ENCODE measurements around the gene SHROOM1.

SHROOM1 gene

DNA sequence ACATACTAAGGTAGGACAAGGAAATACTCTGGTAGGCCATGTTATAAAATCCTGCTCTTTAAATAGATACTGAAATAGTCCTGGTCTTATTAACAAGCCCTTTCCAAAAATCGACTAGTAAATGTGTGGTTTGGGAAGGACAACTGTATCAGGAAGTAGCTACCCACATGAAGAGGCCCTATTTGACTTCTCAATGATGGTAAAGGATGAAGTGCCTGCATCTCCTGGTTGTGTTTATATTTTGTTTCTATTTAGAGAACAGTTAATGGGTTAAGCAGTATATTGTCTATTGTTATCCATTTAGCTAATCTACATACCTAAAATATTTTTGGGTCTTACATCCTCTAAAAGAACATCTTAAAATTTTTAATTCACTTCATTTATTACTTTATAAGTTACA lies 23.3 kb upstream of the SHROOM1 start:
- no peak for DNase-seq (ENCODE audit: low spot score)

DNA sequence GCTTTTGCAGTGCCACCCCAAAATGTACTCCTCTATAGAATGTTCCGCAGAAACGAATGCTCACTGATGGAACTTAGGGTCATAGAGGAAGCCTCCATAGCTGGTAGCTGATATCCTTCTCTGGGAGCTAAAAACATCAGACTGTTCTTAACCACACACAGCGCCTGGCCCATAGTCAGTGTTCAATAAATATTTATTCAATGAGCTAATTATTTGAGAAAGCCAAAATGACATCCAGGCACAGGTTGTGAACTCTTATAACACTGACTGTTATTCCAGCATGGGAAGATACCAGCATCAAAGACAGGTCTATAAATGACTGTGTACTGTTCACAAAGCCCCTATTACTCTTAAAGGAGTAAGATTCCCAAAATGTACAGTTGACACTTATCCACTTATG lies 22.9 kb upstream of the SHROOM1 start:
- DNase-seq (ENCODE audit: low spot score): no peak

DNA sequence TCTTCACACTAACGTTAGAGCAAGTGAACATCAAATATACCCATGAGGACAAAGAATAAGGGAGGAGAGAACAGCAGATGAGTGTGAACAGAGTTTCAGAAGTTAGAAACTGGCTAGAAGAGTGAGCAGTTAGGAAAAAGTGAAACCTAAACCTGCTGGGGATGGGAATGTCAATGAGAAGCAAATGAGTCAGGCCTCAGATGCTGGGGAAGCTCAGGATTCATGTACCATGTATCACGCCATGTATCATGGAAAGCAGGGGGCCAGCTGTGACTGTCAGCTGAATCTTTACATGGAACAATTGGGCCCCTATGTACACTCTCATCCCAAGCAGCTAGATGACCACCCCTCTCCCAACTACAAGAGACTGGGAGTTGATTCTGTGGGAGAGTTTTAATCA lies 19.6 kb upstream of the SHROOM1 start:
- no peak for DNase-seq (ENCODE audit: low spot score)

DNA sequence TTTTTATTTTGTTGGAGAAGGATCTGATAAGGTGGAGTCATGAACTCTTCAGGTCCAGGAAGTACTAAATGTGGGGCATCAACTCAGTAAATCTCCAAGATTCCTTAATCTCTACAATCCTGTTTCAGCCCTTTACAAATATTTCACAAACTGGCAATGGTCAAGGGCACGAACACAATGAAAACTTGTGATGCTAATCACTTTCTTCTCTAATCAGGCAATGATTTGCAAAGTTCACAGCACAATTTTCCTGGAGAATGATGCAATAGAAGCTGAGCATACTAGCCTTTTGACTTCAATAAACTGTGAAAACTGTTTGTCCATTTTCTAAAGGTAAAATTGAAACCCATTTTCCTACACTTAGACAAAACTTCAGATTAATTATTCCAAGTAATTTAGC lies 18.9 kb upstream of the SHROOM1 start:
- DNase-seq (ENCODE audit: low spot score): no peak

DNA sequence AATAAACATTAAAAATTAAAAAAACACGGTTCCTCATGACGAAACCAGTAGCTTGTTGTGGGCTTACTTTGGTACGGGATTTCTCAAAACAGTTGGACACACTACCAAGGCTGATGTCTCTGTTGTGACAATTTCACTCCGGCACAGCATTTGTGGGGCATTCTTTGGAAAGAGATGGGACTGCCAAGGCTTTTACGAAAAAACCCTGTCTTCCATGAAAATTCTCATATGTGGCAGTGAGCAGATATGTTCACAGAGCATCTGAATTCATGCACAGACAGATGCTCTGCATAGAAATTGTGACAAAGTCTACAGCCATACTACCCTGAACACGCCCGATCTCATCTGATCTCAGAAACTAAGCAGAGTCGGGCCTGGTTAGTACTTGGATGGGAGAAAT lies 17.8 kb upstream of the SHROOM1 start:
- no peak for DNase-seq (ENCODE audit: low spot score)

DNA sequence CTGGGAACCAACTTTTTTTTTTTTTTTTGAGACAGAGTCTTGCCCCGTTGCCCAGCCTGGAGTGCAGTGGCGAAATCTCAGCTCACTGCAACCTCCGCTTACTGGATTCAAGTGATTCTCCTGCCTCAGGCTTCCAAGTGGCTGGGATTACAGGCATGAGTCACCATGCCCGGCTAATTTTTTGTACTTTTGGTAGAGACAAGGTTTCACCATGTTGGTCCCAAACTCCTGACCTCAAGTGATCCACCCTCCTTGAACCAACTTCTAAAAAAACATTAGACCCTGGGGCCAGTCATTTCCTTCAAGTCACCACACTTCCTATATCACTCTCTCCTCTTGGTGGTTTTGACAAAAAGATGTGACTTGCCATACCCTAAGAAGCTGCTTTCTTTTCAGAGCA lies 10.9 kb upstream of the SHROOM1 start:
- DNase-seq (ENCODE audit: low spot score): no peak

DNA sequence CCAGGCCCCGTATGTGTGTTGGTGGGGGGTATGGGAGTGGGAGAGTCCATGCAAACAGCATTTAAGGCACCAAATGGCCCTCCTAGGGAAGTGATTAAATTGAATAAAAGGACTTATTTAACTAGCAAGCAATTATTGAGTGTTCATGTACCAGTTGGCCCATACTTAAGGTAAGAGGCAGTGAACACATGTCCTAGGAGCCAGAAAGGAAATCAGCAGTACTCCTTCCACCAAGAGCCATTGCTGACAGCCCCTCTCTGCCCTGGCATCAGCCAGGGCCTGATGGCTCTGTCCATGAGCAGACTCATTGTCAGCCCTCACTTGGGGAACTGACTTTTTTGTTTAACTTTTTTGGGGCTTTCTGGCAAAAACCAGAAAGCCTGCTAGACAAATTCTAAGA lies 10.4 kb upstream of the SHROOM1 start:
- no peak for DNase-seq (ENCODE audit: low spot score)

DNA sequence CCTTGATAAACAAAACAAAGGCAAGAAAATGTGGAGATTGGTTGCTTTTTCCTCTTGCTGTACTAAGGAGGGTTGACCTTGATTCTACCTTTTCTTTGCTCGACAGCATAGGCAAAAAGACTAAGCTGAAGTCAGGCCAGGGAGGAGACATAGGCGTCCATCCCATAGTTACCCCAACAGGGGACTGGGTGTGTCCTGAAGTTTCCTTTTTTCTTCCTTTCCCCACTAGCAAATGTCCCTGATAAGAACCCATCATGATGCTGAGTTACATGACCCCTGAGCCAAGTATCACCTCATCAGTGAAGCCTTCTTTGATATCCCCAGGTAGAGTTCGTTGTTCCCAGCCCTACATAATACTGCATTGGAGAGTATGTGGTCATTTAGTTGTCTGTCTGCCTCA lies 9.9 kb upstream of the SHROOM1 start:
- DNase-seq (ENCODE audit: low spot score): no peak

DNA sequence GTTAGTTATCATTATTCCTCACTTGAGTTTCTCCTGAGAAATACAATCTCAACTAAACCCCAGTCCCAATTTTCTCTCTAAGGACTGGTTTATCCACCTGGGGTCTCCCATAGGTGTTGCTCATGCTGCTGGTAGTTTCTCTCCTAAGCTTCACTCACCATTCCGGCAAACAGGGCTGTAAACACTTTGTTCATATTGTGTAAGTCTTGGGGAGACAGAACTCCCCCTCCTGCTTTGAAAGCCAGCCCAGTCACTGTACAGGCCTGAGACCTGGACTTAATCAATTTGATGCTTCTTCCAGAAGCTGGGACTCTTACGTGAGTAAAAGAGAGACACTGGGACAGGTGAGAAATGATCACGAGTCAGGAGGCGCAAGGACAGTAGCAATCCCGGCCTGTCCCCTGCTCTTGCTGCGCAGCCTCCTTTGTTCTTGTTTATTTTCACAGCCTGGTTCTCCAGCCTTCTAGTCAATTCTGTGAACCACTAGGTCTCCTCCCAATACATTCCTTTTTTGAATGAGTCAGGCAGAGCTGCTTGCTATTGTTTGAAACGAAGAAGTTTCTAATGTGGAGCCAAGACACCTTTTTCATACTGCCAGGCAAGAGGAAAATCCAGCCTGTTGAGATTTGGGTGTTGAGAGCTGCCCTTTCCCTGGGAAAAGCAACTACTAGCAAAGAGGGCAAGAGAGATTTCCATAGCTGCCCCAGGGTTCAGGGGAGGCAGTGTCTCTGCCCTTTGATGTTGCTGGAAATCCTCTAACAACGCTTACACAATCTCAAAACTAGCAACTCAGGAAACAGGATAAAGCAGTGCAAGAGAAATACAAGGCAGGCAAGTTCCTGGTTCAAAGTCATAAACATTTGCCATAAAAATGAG lies 9.2 kb upstream of the SHROOM1 start:
- no peak for DNase-seq (ENCODE audit: low spot score)

DNA sequence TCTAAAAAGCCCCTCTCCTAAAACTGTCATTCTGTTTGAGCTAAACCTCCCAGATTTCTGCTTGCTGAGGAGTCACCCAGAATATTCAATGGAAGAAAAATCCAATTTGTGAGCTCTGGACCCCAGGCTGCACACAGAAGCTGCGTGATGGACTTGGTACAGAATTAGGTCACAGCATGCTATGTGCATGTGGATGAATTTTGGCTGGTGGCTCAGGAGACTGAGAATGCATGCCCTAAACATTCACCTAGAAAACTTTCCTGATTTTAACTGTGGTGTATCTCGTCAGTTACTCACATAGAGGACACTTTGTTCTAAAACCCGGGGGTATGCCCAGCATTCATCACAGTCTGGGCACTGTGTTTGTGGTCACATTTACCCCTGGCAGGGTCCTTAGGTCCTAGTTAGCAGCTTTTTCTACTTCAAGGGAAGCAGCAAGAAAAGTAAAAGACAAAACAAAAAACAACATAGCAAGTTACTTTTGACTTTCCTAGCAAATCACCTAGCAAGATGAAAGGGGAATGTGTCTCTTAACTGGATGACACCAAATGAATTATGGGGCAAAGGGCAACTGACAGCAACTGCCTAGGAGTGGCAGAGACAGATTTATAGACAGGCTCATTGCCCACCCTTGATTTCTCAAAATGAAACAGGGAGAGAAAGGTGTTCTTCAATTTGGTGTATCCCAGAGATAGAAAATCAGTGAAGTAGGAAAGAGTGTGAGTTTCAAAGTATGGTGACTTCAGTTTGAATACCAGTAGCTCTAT lies 8.3 kb upstream of the SHROOM1 start:
- DNase-seq (ENCODE audit: low spot score): no peak

DNA sequence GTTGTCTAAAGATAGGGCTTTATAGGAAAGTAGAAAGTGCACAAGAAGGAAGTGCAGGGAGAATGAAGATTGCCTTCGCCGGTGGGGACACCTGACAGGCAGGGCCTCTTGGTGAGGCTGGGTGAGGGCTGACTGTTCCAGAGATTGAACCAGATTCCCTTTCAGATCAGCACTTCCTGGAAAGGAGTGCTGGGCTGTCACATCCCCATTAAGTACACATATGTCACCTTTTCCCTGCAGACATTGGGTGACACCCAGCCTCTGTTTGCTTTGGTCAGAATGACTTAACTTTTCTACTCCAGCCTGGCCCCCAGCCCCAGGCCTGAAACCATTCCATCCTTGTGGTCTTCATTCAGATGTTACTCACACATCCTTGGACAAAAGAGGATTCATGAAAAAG lies 7.4 kb upstream of the SHROOM1 start:
- no peak for DNase-seq (ENCODE audit: low spot score)

DNA sequence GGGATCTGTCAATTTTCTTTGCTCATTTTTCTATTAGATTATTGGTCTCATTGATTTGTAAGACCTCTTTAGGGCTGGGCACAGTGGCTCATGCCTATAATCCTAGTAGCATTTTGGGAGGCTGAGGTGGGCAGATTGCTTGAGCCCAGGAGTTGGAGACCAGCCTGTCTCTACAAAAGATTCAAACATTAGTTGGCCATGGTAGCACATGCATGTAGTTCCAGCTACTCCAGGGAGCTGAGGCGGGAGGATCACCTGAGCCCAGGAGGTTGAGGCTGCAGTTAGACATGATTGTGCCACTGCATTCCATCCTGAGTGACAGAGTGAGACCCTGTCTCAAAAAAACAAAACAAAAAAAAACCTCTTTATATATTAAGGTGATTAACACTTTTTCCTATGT lies 6.4 kb upstream of the SHROOM1 start:
- DNase-seq (ENCODE audit: low spot score): no peak

DNA sequence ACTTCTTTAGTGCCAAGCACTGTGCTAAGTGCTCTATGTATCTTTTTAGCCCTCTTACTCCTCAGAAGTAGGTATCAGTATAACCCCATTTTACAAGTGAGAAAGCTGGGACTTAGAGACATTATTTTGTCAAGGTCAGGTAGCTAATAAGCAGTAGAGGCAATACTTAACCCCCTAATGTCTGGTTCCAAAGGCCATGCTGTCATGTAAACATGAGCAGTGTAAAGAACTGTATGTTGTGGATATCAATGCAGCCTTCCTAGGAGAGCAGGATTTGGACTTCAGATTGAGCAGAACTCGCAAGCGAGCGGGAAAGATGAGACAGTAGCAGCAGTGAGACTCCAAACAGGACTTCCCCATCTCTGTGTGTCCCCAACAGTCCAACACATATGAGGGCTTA lies 3.6 kb upstream of the SHROOM1 start:
- no peak for DNase-seq (ENCODE audit: low spot score)

DNA sequence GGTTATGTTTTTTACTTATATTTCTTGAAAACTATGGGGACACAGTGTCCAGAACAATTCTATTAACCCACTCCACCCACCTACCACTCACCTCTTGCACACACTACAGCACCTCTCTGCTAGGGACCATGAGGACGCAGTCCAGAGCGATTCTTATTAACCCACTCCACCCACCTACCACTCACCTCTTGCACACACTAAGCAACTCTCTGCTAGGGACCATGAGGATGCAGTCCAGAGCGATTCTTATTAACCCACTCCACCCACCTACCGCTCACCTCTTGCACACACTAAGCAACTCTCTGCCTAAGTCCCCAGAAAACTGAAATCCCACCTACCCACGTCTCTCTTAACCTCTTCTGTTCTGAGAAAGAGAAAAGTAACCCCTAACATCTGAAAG lies 2.2 kb upstream of the SHROOM1 start:
- DNase-seq (ENCODE audit: low spot score): no peak

DNA sequence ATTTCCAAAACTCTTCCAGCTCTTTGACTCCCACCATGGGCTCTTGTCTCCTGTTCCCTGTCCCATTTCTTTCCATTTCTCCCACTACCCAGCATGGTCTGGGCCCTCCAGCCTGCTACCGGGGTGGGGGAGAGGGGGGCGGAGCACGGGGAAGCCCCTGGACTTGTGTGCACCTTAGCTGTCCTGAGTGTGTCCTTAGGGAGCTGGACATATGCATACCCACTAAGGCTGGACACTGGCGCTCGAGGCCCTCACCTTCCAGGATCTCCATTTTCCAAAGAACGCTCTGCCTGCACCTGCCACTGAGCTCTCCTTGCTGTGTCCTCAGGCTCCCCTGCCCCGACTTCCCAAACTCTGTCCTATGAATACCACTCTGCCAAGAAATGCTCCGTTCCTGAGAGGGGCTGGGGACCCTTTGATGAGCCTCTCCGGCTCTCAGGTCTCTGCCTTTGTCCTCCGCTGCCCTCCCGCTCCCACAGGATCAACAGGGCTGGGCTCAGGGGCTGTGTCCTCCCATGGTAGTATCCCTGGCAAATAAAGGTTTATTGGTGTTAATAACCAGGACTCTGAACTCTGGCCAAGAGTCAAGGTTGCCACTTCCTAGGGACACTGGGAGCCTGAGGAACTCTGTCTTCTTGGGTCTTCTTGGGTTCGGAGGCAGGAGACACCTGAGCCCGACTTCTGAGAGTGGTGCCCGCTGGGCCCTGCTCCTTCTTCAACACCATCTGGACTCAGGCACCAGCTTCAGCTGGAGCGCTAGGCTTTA lies 831 bp upstream of the SHROOM1 start:
- no peak for DNase-seq (ENCODE audit: low spot score)

DNA sequence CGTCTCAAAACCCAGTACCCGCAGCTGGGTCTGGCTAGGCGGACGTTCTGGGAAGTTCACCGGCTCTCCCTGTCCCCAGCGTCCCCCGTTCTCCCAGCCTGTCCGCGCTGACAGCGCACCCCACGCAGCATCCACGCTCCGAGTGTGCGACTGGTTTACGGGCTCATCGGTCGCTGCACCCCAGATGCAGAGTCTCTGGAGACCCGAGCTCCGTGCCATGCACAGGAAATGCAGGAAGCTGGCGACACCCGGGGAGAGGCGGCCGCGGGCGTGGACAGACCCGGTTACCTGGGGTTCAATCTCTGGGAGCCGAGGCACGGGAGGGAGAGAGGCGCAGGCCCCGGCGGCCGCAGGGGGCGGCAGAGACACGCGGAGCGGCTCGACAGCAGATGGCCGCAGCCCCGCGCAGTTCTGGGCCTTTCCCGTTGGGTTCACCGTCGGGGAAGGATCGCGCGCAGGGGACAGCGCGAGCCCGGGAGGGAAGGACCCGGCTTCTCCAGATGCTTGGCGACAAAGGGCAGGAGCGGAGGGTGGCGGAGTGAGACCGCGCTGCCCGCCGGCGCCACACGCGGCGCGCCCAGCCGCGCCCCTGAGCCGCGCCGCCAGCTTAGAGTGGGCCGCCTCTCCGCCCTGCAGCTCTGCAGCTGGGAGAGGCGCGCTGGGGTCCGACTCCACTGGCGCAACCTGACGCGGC lies 558 bp downstream of the SHROOM1 start:
- peak; percentile 93 for DNase-seq (ENCODE audit: low spot score)

DNA sequence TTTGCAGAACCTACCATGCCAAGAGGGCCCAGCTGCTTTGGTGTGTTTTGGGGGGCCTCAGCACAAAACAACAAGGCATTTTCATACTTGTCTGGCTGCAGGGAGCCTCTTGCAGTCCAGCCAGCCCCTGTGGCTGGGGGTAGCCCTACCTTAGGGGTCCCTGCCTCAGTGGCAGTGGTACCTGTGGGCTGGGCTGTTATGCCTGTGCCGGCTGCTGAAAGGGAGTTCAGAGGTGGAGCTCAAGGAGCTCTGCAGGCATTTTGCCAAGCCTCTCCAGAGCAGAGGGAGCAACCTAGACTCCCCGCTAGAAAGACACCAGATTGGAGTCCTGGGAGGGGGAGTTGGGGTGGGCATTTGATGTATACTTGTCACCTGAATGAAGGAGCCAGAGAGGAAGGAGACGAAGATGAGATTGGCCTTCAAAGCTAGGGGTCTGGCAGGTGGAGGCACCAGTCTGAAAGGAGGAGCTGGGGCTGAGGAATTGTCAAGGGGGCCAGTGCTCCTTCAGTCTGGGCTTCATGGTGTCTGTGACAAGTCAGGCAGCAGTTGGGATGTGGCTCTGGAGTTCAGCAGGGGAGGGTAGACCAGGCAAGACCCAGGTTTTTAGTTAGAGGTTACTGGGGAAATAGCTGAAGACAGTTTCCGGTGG lies 1.5 kb downstream of the SHROOM1 start:
- DNase-seq (ENCODE audit: low spot score): no peak

DNA sequence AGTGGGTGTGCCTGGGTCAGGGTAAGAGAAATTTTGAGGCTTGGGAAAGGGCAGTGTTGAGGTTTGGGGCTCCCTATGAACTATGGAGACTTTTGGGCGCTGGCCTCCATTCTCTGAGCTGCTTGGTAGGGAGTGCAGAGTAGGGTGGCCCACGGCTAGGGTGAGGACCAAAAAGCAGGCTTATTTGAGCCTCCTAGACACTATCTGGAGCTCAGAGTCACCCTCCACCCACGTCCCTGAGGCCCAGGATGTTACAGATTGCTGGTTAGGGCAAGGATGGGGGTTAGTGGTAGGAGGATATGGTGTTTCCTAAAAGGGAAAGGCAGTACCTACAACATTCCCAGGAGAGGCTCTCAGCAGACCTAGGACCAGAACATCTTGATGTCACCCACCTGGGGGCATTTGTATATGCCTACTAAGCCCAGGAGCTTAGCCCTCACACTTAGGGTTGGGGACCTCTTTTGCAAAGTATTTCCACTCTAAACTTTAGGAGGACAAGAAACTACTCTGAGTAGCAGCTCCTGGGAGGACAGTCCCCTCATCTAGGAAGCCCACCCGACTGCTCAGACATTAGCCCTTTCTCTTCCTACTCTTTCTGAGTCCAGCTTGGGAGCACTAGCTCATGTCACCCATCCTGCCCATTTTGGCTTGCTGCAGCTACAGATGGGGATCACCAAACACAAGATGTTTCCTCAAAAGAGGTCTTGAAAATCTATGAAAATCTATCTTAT lies 2.3 kb downstream of the SHROOM1 start:
- no peak for DNase-seq (ENCODE audit: low spot score)

DNA sequence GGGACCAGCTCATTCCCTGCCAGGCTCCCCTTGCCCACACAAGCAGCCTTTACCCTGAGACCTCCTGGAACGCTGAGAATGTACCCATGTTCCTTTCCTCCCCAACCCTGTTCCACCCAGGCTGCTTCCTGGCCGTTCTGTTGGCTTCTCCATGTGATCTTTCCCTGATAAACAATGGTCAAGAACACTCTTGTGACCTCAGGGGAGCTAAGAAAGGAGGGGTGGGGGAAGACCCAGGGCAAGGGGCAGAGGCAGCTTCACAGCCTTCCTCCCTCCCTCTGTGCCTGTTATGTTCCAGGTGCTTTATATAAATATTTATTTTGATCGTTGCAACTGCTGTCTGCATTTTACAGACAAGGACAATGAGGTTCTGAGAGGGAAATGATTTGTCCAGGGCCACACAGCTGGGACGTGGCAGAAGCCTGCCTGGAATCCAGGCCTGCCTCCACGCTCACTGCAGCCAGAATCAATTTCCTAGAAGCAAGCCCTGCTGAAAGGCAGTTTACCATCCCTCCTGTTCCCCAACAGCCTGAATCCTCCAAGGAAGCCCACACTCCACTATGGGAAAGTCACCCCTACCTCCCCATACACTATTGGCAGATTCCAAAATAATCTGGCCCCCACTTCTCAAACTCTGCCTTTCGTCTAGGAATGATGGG lies 3.9 kb downstream of the SHROOM1 start:
- no peak for DNase-seq (ENCODE audit: low spot score)

DNA sequence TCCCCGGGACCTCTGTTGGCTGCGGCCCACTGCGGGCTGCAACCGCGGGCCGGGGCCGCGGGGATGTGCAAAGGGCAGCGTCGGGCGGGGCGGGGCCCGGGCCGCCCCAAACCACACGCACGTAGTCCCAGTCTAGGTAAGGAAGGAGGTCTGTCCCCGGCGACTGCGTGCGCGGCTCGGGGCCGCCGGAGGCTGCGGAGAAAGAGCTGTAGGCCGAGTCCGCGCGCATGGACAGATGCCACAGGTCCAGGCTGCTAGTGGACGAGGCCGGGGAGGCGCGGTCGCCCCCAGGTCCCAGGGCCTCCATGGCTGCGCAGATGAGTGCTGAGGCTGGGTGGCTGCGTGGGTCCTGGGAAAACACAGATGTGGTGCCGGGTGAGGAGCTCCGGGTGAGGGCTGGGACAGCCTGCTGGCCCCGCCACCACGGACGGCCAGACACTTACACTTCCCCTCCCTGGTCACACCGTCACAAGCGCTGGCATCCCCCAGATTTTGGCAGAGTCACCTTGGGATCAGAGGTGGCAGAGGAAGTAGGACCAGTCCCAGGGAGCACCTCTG lies 4.5 kb downstream of the SHROOM1 start:
- no peak for DNase-seq (ENCODE audit: low spot score)

All from HuH-7.5 (cell line).